ENCODE data around the gene FRYL. TPM values are rescaled to one million over a fixed set of nuclear protein-coding genes. Genes with fewer than 3 reads are reported as not detected.
"Not testable (repeated sequence)": the region's sequence is repeated elsewhere in the genome, so short reads cannot be mapped to it uniquely, and the experiment has no call there.

Gene FRYL
- total and polyA plus RNA-seq, 2 experiments from 2014 or later, result 15.7 to 82.3 TPM

DNA sequence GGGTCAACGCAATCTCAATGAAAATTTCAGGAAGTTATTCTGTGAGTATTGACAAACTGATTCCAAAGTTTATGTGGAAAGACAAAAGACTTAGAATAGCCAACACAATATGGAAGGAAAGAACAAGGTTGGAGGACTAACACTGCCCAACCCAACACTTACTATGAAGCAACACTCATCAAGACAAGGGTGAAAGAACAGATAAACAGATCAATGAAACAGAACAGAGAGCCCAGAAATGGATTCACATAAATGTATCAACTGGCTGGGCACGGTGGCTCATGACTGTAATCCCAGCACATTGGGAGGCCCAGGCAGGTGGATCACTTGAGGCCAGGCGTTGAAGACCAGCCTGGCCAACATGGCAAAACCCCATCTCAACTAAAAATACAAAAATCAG lies 41.2 kb downstream of the FRYL start:
- Histone ChIP-seq H2AFZ (no peak overlapping the region), H3K27ac (no peak overlapping the region), H3K9me2 (replicated peaks; ENCODE audit: insufficient read depth) (no peaks in the 10 kb centered on the region), H3K9me3 (ENCODE audit: low read depth) (no peaks in the 10 kb centered on the region), H3K4me2 (no peak overlapping the region), H3K36me3 (replicated peaks; ENCODE audit: insufficient read depth, low read depth) (no peaks in the 10 kb centered on the region), H3K4me3 (no peak overlapping the region), H4K20me1 (ENCODE audit: insufficient read depth, poor library complexity, severe bottlenecking) (peaks cover 5% of the 10 kb centered on the region), H3K4me1 (ENCODE audit: insufficient read depth) (no peaks in the 10 kb centered on the region), H3K27me3 (no peaks in the 10 kb centered on the region), H3K79me2 (peaks cover 86% of the 10 kb centered on the region)
- DNase-seq (ENCODE audit: low spot score), result no peak
- WGBS (ENCODE audit: low lambda C conversion rate, missing lambda C conversion rate), result 96% methylated on average over 3 of the region's 3 CpGs
- no peak for TF ChIP-seq EZH2phosphoT487 (IDR thresholded peaks at IDR 0.05; ENCODE audit: low read depth, severe bottlenecking, unreplicated experiment)
- TF ChIP-seq, protein P1, sequence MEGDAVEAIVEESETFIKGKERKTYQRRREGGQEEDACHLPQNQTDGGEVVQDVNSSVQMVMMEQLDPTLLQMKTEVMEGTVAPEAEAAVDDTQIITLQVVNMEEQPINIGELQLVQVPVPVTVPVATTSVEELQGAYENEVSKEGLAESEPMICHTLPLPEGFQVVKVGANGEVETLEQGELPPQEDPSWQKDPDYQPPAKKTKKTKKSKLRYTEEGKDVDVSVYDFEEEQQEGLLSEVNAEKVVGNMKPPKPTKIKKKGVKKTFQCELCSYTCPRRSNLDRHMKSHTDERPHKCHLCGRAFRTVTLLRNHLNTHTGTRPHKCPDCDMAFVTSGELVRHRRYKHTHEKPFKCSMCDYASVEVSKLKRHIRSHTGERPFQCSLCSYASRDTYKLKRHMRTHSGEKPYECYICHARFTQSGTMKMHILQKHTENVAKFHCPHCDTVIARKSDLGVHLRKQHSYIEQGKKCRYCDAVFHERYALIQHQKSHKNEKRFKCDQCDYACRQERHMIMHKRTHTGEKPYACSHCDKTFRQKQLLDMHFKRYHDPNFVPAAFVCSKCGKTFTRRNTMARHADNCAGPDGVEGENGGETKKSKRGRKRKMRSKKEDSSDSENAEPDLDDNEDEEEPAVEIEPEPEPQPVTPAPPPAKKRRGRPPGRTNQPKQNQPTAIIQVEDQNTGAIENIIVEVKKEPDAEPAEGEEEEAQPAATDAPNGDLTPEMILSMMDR (IDR thresholded peaks at IDR 0.05; ENCODE audit: poor library complexity), result no peak

DNA sequence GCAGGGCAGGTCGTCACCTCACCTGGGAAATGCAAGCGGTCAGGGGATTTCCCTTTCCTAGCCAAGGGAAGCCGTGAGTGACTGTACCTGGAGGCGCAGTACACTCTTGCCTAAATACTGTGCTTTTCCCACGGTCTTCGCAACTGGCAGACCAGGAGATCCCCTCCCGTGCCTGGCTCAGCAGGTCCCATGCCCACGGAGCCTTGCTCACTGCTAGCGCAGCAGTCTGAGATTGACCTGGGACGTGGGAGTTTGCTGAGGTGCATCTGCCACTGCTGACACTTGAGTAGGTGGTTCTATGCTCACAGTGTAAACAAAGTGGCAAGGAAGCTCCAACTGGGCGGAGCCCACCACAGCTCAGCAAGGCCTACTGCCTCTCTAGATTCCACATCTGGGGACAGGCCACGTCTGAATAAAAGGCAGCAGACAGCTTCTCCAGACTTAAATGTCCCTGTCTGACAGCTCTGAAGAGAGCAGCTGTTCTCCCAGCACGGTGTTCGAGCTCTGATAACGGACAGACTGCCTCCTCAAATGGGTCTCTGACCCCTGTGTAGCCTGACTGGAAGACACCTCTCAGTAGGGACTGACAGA lies 51.1 kb downstream of the FRYL start:
- not testable (repeated sequence) for H4K20me1 ChIP-seq (ENCODE audit: insufficient read depth, poor library complexity, severe bottlenecking); H3K9me2 ChIP-seq (replicated peaks; ENCODE audit: insufficient read depth); H3K4me1 ChIP-seq (ENCODE audit: insufficient read depth); DNase-seq (ENCODE audit: low spot score); H3K4me2 ChIP-seq; H3K27me3 ChIP-seq; H3K27ac ChIP-seq; H3K36me3 ChIP-seq (replicated peaks; ENCODE audit: insufficient read depth, low read depth); H3K9me3 ChIP-seq (ENCODE audit: low read depth); H2AFZ ChIP-seq; H3K4me3 ChIP-seq
- peaks cover 99% of the 10 kb centered on the region for H3K79me2 ChIP-seq
- 91% methylated on average over 15 of the region's 15 CpGs for WGBS (ENCODE audit: low lambda C conversion rate, missing lambda C conversion rate)

DNA sequence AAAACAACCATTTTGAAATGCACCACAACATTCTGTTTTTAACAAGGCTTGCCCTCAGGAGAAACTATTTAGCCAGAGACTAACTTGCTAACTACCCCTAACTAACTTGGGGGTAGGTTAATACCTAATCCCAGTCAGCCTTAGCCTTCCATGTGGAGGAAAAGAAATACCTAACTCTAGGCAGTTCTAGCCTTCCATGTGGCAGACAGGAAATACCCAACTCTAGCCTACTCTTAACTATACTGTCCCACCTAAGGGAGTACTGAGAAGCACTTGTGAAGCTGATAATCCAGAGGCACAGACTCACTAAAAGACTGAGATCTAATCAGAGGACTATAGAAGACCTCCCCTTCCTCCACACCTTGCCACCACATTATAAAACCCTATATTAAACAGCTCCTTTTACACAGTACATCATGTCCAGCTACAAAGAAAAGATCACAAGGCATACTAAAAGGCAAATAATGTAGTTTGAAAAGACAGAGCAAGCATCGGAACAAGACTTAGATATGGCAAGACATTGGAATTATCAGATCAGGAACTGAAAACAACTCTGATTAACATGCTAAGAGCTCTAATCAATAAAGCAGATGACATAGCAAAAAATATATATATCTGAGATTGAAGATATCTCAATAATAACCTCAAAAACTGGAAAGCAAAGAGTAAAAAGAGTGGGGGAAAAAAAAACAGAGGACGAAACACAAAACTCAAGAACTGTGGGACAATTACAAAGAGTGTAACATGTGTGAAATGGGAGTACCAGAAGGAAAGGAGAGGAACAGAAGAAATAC lies 52.2 kb downstream of the FRYL start:
- H4K20me1 ChIP-seq (ENCODE audit: insufficient read depth, poor library complexity, severe bottlenecking), result peaks cover 7% of the 10 kb centered on the region
- no peak for TF ChIP-seq EZH2 (IDR thresholded peaks at IDR 0.05; ENCODE audit: borderline replicate concordance)
- TF ChIP-seq, protein P1 (IDR thresholded peaks at IDR 0.05; ENCODE audit: poor library complexity), result no peak
- no peak for TF ChIP-seq EZH2phosphoT487 (IDR thresholded peaks at IDR 0.05; ENCODE audit: low read depth, severe bottlenecking, unreplicated experiment)
- no peaks in the 10 kb centered on the region for H3K9me3 ChIP-seq (ENCODE audit: low read depth)
- no peaks in the 10 kb centered on the region for H3K9me2 ChIP-seq (replicated peaks; ENCODE audit: insufficient read depth)
- no peak overlapping the region for H2AFZ ChIP-seq
- H3K4me2 ChIP-seq, result no peak overlapping the region
- H3K4me1 ChIP-seq (ENCODE audit: insufficient read depth), result no peaks in the 10 kb centered on the region
- H3K79me2 ChIP-seq, result peaks cover 99% of the 10 kb centered on the region
- peaks cover 4% of the 10 kb centered on the region for H3K36me3 ChIP-seq (replicated peaks; ENCODE audit: insufficient read depth, low read depth)
- no peak overlapping the region for H3K4me3 ChIP-seq
- WGBS (ENCODE audit: low lambda C conversion rate, missing lambda C conversion rate), result 93% methylated on average over 2 of the region's 2 CpGs
- H3K27me3 ChIP-seq, result no peaks in the 10 kb centered on the region
- H3K27ac ChIP-seq, result no peak overlapping the region
- DNase-seq (ENCODE audit: low spot score), result no peak

DNA sequence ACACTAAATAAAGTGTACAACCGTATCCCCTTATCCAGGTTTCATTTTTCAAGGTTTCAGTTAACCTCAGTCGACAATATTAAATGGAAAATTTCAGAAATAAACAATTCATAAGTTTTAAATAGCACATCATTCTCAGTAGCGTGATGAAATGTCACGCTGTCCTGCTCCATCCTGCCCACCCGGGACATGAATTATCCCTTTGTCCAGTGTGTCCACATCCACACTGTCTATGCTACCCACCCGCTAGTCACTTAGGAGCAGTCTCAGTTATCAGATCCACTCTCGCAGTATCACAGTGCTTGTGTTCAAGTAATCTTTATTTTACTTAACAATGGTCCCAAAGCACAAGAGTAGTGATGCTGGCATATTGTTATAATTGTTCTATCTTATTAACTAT lies 54.7 kb downstream of the FRYL start:
- 93% methylated on average over 7 of the region's 7 CpGs for WGBS (ENCODE audit: low lambda C conversion rate, missing lambda C conversion rate)
- peaks cover 4% of the 10 kb centered on the region for H3K36me3 ChIP-seq (replicated peaks; ENCODE audit: insufficient read depth, low read depth)
- H4K20me1 ChIP-seq (ENCODE audit: insufficient read depth, poor library complexity, severe bottlenecking), result peaks cover 3% of the 10 kb centered on the region
- no peak for DNase-seq (ENCODE audit: low spot score)
- no peaks in the 10 kb centered on the region for H3K9me3 ChIP-seq (ENCODE audit: low read depth)
- no peaks in the 10 kb centered on the region for H3K9me2 ChIP-seq (replicated peaks; ENCODE audit: insufficient read depth)
- peaks cover 99% of the 10 kb centered on the region for H3K79me2 ChIP-seq
- H3K27ac ChIP-seq, result no peak overlapping the region
- no peak overlapping the region for H2AFZ ChIP-seq
- no peak overlapping the region for H3K4me3 ChIP-seq
- no peak overlapping the region for H3K4me2 ChIP-seq
- H3K27me3 ChIP-seq, result no peaks in the 10 kb centered on the region
- H3K4me1 ChIP-seq (ENCODE audit: insufficient read depth), result no peaks in the 10 kb centered on the region
- no peak for TF ChIP-seq EZH2 (IDR thresholded peaks at IDR 0.05; ENCODE audit: borderline replicate concordance)

Data from hepatocyte (in vitro differentiated cells).